Stimulated activated CD4-positive, alpha-beta T cell treated with anti-CD3 and anti-CD28 coated beads, Interleukin-15, amount 100 ng/mL, for 24 hours (primary cell): ENCODE results near the gene TSPAN2.

ENCODE experiments used
- DNase-seq: peaks from one replicate; pipeline ENCODE4 v3.0.0-alpha.2; 2020

The TSPAN2 gene

GRCh38 chr1:115089420-115090185 lies at the start of gene TSPAN2:
TSS of gene TSPAN2 (minus strand) at chr1:115089503. CDS start at chr1:115089432, 71 bp downstream.
- DNase-seq = peak; percentile 53

GRCh38 chr1:115138973-115139372 lies 49.7 kb upstream of the TSPAN2 start:
- peak; percentile 75 for DNase-seq

GRCh38 chr1:115138271-115138670 lies 49.0 kb upstream of the TSPAN2 start:
- no peak for DNase-seq

- no peak for DNase-seq
Measured at GRCh38 chr1:115137191-115137590, 47.9 kb upstream of the TSPAN2 start.

- no peak for DNase-seq
Measured at GRCh38 chr1:115136706-115137105, 47.4 kb upstream of the TSPAN2 start.

- DNase-seq = no peak
Measured at GRCh38 chr1:115136106-115136505, 46.8 kb upstream of the TSPAN2 start.

- no peak for DNase-seq
Measured at GRCh38 chr1:115135681-115136080, 46.4 kb upstream of the TSPAN2 start.

GRCh38 chr1:115134850-115135480 lies 45.7 kb upstream of the TSPAN2 start:
- no peak for DNase-seq

GRCh38 chr1:115134231-115134630 lies 44.9 kb upstream of the TSPAN2 start:
- DNase-seq = no peak

GRCh38 chr1:115133440-115133839 lies 44.1 kb upstream of the TSPAN2 start:
- DNase-seq = no peak

GRCh38 chr1:115130786-115131185 lies 41.5 kb upstream of the TSPAN2 start:
- no peak for DNase-seq

- no peak for DNase-seq
Measured at GRCh38 chr1:115129071-115129640, 39.9 kb upstream of the TSPAN2 start.

- no peak for DNase-seq
Measured at GRCh38 chr1:115127539-115127938, 38.2 kb upstream of the TSPAN2 start.

- no peak for DNase-seq
Measured at GRCh38 chr1:115126516-115126915, 37.2 kb upstream of the TSPAN2 start.

- no peak for DNase-seq
Measured at GRCh38 chr1:115123116-115123515, 33.8 kb upstream of the TSPAN2 start.

GRCh38 chr1:115121793-115122192 lies 32.5 kb upstream of the TSPAN2 start:
- no peak for DNase-seq

- no peak for DNase-seq
Measured at GRCh38 chr1:115120296-115120695, 31.0 kb upstream of the TSPAN2 start.

- DNase-seq = no peak
Measured at GRCh38 chr1:115118611-115119010, 29.3 kb upstream of the TSPAN2 start.

GRCh38 chr1:115118086-115118485 lies 28.8 kb upstream of the TSPAN2 start:
- DNase-seq = no peak

- no peak for DNase-seq
Measured at GRCh38 chr1:115117298-115117697, 28.0 kb upstream of the TSPAN2 start.

- no peak for DNase-seq
Measured at GRCh38 chr1:115116512-115116911, 27.2 kb upstream of the TSPAN2 start.

- DNase-seq = no peak
Measured at GRCh38 chr1:115115521-115116161, 26.3 kb upstream of the TSPAN2 start.

- no peak for DNase-seq
Measured at GRCh38 chr1:115114308-115114707, 25.0 kb upstream of the TSPAN2 start.

GRCh38 chr1:115113766-115114165 lies 24.5 kb upstream of the TSPAN2 start:
- DNase-seq = no peak
